ENCODE results near the gene COMMD10.

GRCh38 chr5:116292321-116292720 lies 207.5 kb downstream of the COMMD10 start:
- no peak for TF ChIP-seq POLR2AphosphoS5 (IDR thresholded peaks at IDR 0.05; ENCODE audit: low read depth, low read length)
- no peak for TF ChIP-seq TAF1 (IDR thresholded peaks at IDR 0.05; ENCODE audit: borderline replicate concordance, insufficient read depth, low read length)
- TF ChIP-seq SIN3A (IDR thresholded peaks at IDR 0.05; ENCODE audit: borderline replicate concordance, insufficient read depth, low read length), result no peak
- TF ChIP-seq, protein P1, sequence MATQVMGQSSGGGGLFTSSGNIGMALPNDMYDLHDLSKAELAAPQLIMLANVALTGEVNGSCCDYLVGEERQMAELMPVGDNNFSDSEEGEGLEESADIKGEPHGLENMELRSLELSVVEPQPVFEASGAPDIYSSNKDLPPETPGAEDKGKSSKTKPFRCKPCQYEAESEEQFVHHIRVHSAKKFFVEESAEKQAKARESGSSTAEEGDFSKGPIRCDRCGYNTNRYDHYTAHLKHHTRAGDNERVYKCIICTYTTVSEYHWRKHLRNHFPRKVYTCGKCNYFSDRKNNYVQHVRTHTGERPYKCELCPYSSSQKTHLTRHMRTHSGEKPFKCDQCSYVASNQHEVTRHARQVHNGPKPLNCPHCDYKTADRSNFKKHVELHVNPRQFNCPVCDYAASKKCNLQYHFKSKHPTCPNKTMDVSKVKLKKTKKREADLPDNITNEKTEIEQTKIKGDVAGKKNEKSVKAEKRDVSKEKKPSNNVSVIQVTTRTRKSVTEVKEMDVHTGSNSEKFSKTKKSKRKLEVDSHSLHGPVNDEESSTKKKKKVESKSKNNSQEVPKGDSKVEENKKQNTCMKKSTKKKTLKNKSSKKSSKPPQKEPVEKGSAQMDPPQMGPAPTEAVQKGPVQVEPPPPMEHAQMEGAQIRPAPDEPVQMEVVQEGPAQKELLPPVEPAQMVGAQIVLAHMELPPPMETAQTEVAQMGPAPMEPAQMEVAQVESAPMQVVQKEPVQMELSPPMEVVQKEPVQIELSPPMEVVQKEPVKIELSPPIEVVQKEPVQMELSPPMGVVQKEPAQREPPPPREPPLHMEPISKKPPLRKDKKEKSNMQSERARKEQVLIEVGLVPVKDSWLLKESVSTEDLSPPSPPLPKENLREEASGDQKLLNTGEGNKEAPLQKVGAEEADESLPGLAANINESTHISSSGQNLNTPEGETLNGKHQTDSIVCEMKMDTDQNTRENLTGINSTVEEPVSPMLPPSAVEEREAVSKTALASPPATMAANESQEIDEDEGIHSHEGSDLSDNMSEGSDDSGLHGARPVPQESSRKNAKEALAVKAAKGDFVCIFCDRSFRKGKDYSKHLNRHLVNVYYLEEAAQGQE (IDR thresholded peaks at IDR 0.05; ENCODE audit: insufficient read depth in 1 of 2, low read depth in 2 of 2, low read length in 2 of 2), result no peak
